H1 (cell line): ENCODE measurements around the gene FNDC3A. TPM values are rescaled to one million over a fixed set of nuclear protein-coding genes. Genes with fewer than 3 reads are reported as not detected.

Experiments
- BRCA1 ChIP-seq: IDR thresholded peaks from 2 replicates; pipeline ENCODE4 v1.6.1; 2012; ENCODE audit warnings: low read depth, low read length, improper control_type of control experiment
- CREB1 ChIP-seq: IDR thresholded peaks from 2 replicates; pipeline ENCODE4 v1.6.1; 2012; ENCODE audit warnings: inconsistent platforms
- KDM5A ChIP-seq: fragments of 200-600 bp; IDR thresholded peaks from 2 replicates; pipeline ENCODE4 v1.7.1; 2012; ENCODE audit warnings: mild to moderate bottlenecking, low read length, inconsistent platforms, mixed read lengths
- NRF1 ChIP-seq: IDR thresholded peaks from 2 replicates; pipeline ENCODE4 v1.6.1; 2011; ENCODE audit warnings: mild to moderate bottlenecking, low read depth, low read length, improper control_type of control experiment
- SAP30 ChIP-seq: fragments of 300-600 bp; sonication (generic); IDR thresholded peaks from 2 replicates; pipeline ENCODE4 v1.7.1; 2012; ENCODE audit warnings: low read length, moderate library complexity, mild to moderate bottlenecking, inconsistent platforms; ENCODE audit not compliant: insufficient read depth, insufficient replicate concordance
- SUZ12 ChIP-seq: fragments of 200-600 bp; sonication (generic); IDR thresholded peaks from 2 replicates; pipeline ENCODE4 v1.6.1; 2012; ENCODE audit warnings: mild to moderate bottlenecking, inconsistent platforms, low read length, moderate library complexity, mixed read lengths
- polyA plus RNA-seq, 7 experiments: library from polyadenylated mRNA; depleted of rRNA in 3 of 7; stranded (reverse) in 5 of 7; unstranded in 2 of 7; fragments of >200 nt in 5 of 7; fragments of 200-250 nt in 2 of 7; gene quantifications; 1 replicate in 5 of 7; 2 replicates in 1 of 7; 4 replicates in 1 of 7; pipeline versions ENCODE4 v1.2.1 to v1.2.3, GENCODE V29; 2011 to 2013; ENCODE audit warnings: missing spikeins in 2 of 7, mixed read lengths in 2 of 7
- total RNA-seq: library from RNA; stranded (reverse); fragmentation: NEBNext Ultra II Directional; extraction: Animal tissue kit (Norgen Biotek cat#: 25700); gene quantifications from 2 replicates; pipeline ENCODE4 v1.2.1, GENCODE V29; 2021

The FNDC3A gene
- total and polyA plus RNA-seq, 2 of the 8 experiments (the other 6 are each of a cell fraction or from before 2014, with no cell fraction given), result 14.6 to 26.0 TPM

DNA sequence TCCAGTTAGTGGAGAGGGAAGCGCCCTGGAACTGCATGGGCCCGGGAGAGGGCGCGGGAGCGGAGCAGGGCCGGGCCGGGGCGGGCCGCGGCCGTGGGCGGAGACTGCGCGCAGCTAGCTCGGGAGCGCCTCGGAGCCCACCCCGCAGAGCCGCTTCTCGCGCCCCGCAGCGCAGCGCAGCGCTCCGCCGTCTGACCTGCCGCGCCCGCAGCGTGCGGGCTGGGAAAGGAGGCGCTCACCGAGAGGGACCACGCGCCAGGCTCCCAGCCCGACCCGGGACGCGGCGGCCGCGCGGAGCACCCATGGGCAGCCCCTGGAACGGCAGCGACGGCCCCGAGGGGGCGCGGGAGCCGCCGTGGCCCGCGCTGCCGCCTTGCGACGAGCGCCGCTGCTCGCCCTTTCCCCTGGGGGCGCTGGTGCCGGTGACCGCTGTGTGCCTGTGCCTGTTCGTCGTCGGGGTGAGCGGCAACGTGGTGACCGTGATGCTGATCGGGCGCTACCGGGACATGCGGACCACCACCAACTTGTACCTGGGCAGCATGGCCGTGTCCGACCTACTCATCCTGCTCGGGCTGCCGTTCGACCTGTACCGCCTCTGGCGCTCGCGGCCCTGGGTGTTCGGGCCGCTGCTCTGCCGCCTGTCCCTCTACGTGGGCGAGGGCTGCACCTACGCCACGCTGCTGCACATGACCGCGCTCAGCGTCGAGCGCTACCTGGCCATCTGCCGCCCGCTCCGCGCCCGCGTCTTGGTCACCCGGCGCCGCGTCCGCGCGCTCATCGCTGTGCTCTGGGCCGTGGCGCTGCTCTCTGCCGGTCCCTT, 244.5 kb downstream of the FNDC3A start, which contains the start of gene MLNR (continued):
- TF ChIP-seq BRCA1 (no peak), CREB1 (peak; percentile 57; the same call in 1 of the 2 replicates), SUZ12 (peak; percentile 97; the same call in 1 of the 2 replicates), NRF1 (no peak), KDM5A (no peak), SAP30 (no peak)
- TF ChIP-seq, all 59 proteins: peak for 14
